Measurements from ENCODE around the gene MAP7. TPM values are rescaled to one million over a fixed set of nuclear protein-coding genes. Genes with fewer than 3 reads are reported as not detected.

The MAP7 gene
- total RNA-seq, 1 experiment from 2014 or later, result 33.7 TPM

GRCh38 chr6:136343700-136344099 is 206.5 kb downstream of the MAP7 start:
- Histone ChIP-seq H2AFZ (no peak overlapping the region), H4K20me1 (ENCODE audit: insufficient read depth) (no peaks in the 10 kb centered on the region), H3K9me3 (ENCODE audit: insufficient read depth, low read depth) (no peaks in the 10 kb centered on the region), H3K4me3 (no peak overlapping the region), H3K9me2 (ENCODE audit: insufficient read depth) (no peaks in the 10 kb centered on the region), H3F3A (ENCODE audit: insufficient read depth, low read depth) (no peaks in the 10 kb centered on the region), H3K4me2 (no peak overlapping the region), H3K27ac (no peak overlapping the region), H3K36me3 (ENCODE audit: low read depth) (0 out of 2 replicates have a peak, but pooled peaks cover 6% of the 10 kb centered on the region), H3K79me2 (ENCODE audit: low read depth) (no peaks in the 10 kb centered on the region), H3K27me3 (ENCODE audit: insufficient read depth, low read depth) (no peaks in the 10 kb centered on the region), H3K4me1 (replicated peaks; ENCODE audit: insufficient read depth) (no peaks in the 10 kb centered on the region)
- POLR2A ChIA-PET (ENCODE audit: unreplicated experiment), result interaction anchor here (0.7 kb wide), 2 partner anchors 39 to 207 kb away, joined by 9 read pairs; partner anchors contain the start of gene MAP7
- intact Hi-C loops (cut with micrococcal nuclease; ENCODE audit: unreplicated experiment), result no loop called here
- no peak for DNase-seq
- TF ChIP-seq CTCF (conservative IDR thresholded peaks at IDR 0.05) (no peak), EZH2 (IDR thresholded peaks at IDR 0.05; ENCODE audit: low read depth) (no peak)
- BruUV-seq (replicated peaks), result no TSS peak
- CTCF ChIA-PET, result no interaction called here

GRCh38 chr6:136343275-136343674 is 206.9 kb downstream of the MAP7 start:
- H4K20me1 ChIP-seq (ENCODE audit: insufficient read depth), result no peaks in the 10 kb centered on the region
- H3K36me3 ChIP-seq (ENCODE audit: low read depth), result 0 out of 2 replicates have a peak, but pooled peaks cover 6% of the 10 kb centered on the region
- no peaks in the 10 kb centered on the region for H3K79me2 ChIP-seq (ENCODE audit: low read depth)
- no peaks in the 10 kb centered on the region for H3K9me3 ChIP-seq (ENCODE audit: insufficient read depth, low read depth)
- no peaks in the 10 kb centered on the region for H3F3A ChIP-seq (ENCODE audit: insufficient read depth, low read depth)
- CTCF ChIA-PET, result no interaction called here
- H3K4me1 ChIP-seq (replicated peaks; ENCODE audit: insufficient read depth), result no peaks in the 10 kb centered on the region
- no TSS peak for BruUV-seq (replicated peaks)
- POLR2A ChIA-PET (ENCODE audit: unreplicated experiment), result interaction anchor here (0.7 kb wide), 3 partner anchors 39 to 207 kb away, joined by 3 to 9 read pairs (median 9); partner anchors contain the start of gene MAP7
- DNase-seq, result no peak
- intact Hi-C loops (cut with micrococcal nuclease; ENCODE audit: unreplicated experiment), result no loop called here
- H3K27ac ChIP-seq, result no peak overlapping the region
- H3K4me3 ChIP-seq, result no peak overlapping the region
- no peak overlapping the region for H3K4me2 ChIP-seq
- TF ChIP-seq CTCF (conservative IDR thresholded peaks at IDR 0.05), result no peak
- TF ChIP-seq EZH2 (IDR thresholded peaks at IDR 0.05; ENCODE audit: low read depth), result no peak
- no peak overlapping the region for H2AFZ ChIP-seq
- H3K9me2 ChIP-seq (ENCODE audit: insufficient read depth), result no peaks in the 10 kb centered on the region
- H3K27me3 ChIP-seq (ENCODE audit: insufficient read depth, low read depth), result no peaks in the 10 kb centered on the region

- DNase-seq, result no peak
- TF ChIP-seq EZH2 (IDR thresholded peaks at IDR 0.05; ENCODE audit: low read depth) (no peak), CTCF (conservative IDR thresholded peaks at IDR 0.05) (no peak)
- H2AFZ ChIP-seq, result no peak overlapping the region
- peaks cover 6% of the 10 kb centered on the region for H3K4me1 ChIP-seq (replicated peaks; ENCODE audit: insufficient read depth)
- H3K4me3 ChIP-seq, result no peak overlapping the region
- BruUV-seq (replicated peaks), result no TSS peak
- ChIA-PET CTCF (no interaction called here), POLR2A (ENCODE audit: unreplicated experiment) (no interaction called here)
- H3K4me2 ChIP-seq, result no peak overlapping the region
- no peaks in the 10 kb centered on the region for H4K20me1 ChIP-seq (ENCODE audit: insufficient read depth)
- peaks cover 5% of the 10 kb centered on the region; the same call in 1 of the 2 replicates for H3F3A ChIP-seq (ENCODE audit: insufficient read depth, low read depth)
- intact Hi-C loops (cut with micrococcal nuclease; ENCODE audit: unreplicated experiment), result no loop called here
- H3K9me2 ChIP-seq (ENCODE audit: insufficient read depth), result no peaks in the 10 kb centered on the region
- no peaks in the 10 kb centered on the region for H3K9me3 ChIP-seq (ENCODE audit: insufficient read depth, low read depth)
- no peaks in the 10 kb centered on the region for H3K79me2 ChIP-seq (ENCODE audit: low read depth)
- H3K27ac ChIP-seq, result no peak overlapping the region
- H3K27me3 ChIP-seq (ENCODE audit: insufficient read depth, low read depth), result no peaks in the 10 kb centered on the region
- H3K36me3 ChIP-seq (ENCODE audit: low read depth), result 0 out of 2 replicates have a peak, but pooled peaks cover 6% of the 10 kb centered on the region
Observed at GRCh38 chr6:136341967-136342366, 208.3 kb downstream of the MAP7 start.

Data from PC-9 (cell line).